ENCODE data around the gene FAM234B. TPM values are rescaled to one million over a fixed set of nuclear protein-coding genes. Genes with fewer than 3 reads are reported as not detected.

The FAM234B gene
- total RNA-seq, 1 experiment from 2014 or later = 25.9 TPM

DNA sequence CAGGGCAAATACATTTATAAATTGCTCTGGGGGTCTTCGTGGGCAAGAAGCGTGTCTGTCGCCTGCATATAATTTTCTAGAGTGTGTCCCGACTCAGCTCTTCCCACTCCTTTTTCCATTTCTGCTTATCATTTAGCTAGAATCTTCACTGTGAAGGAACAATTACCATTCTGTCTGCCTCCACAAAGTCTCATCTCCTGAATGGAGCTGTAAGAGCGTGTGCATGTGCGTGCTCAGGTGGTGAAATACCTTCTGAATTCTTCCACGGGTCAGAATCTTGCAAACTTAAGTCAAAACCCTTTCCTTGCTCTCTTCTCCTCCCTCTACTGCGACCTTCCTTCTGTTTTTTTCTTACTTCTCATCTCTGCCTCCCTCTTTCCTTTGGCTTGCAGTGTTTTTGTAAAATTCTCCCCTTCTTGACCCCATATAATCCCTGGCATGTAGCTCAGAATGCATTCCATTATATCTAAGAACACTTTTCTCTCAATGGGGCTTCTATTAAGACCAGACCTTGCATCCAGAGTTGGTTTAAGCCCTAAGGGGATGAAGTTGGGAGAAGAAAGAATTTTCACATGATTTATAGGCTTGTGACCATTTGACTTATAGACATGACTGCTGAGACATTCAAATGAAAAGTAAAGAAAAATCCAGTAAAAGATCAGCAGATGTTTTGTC lies 84.2 kb downstream of the FAM234B start:
- Mint-ChIP-seq H3K27ac (no peak overlapping the region), H3K4me3 (no peak overlapping the region), H3K27me3 (ENCODE audit: low read depth) (no peaks in the 10 kb centered on the region), H3K36me3 (no peaks in the 10 kb centered on the region), H3K9me3 (no peaks in the 10 kb centered on the region), H3K4me1 (peaks cover 11% of the 10 kb centered on the region)
- no peak for ATAC-seq
- ChIA-PET CTCF (interaction anchor here (0.8 to 1.0 kb wide), 2 partner anchors 29 to 80 kb away, joined by 3 read pairs; no protein-coding TSS in a partner anchor), POLR2A (no interaction called here)
- TF ChIP-seq ELF4 (CRISPR knock-in tag; IDR thresholded peaks at IDR 0.05; ENCODE audit: low read depth) (no peak), ATF2 (CRISPR knock-in tag; IDR thresholded peaks at IDR 0.05; ENCODE audit: borderline replicate concordance, low read depth) (no peak), SMAD4 (CRISPR knock-in tag; IDR thresholded peaks at IDR 0.05) (no peak)
- TF ChIP-seq, protein P1, sequence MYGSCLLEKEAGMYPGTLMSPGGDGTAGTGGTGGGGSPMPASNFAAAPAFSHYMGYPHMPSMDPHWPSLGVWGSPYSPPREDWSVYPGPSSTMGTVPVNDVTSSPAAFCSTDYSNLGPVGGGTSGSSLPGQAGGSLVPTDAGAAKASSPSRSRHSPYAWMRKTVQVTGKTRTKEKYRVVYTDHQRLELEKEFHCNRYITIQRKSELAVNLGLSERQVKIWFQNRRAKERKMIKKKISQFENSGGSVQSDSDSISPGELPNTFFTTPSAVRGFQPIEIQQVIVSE (CRISPR knock-in tag; IDR thresholded peaks at IDR 0.05; ENCODE audit: borderline replicate concordance) = no peak
- TF ChIP-seq, protein P2, sequence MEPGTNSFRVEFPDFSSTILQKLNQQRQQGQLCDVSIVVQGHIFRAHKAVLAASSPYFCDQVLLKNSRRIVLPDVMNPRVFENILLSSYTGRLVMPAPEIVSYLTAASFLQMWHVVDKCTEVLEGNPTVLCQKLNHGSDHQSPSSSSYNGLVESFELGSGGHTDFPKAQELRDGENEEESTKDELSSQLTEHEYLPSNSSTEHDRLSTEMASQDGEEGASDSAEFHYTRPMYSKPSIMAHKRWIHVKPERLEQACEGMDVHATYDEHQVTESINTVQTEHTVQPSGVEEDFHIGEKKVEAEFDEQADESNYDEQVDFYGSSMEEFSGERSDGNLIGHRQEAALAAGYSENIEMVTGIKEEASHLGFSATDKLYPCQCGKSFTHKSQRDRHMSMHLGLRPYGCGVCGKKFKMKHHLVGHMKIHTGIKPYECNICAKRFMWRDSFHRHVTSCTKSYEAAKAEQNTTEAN (CRISPR knock-in tag; IDR thresholded peaks at IDR 0.05) = no peak
- TF ChIP-seq, protein P3, sequence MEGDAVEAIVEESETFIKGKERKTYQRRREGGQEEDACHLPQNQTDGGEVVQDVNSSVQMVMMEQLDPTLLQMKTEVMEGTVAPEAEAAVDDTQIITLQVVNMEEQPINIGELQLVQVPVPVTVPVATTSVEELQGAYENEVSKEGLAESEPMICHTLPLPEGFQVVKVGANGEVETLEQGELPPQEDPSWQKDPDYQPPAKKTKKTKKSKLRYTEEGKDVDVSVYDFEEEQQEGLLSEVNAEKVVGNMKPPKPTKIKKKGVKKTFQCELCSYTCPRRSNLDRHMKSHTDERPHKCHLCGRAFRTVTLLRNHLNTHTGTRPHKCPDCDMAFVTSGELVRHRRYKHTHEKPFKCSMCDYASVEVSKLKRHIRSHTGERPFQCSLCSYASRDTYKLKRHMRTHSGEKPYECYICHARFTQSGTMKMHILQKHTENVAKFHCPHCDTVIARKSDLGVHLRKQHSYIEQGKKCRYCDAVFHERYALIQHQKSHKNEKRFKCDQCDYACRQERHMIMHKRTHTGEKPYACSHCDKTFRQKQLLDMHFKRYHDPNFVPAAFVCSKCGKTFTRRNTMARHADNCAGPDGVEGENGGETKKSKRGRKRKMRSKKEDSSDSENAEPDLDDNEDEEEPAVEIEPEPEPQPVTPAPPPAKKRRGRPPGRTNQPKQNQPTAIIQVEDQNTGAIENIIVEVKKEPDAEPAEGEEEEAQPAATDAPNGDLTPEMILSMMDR (IDR thresholded peaks at IDR 0.05) = no peak
- no peak for DNase-seq (ENCODE audit: low spot score)

DNA sequence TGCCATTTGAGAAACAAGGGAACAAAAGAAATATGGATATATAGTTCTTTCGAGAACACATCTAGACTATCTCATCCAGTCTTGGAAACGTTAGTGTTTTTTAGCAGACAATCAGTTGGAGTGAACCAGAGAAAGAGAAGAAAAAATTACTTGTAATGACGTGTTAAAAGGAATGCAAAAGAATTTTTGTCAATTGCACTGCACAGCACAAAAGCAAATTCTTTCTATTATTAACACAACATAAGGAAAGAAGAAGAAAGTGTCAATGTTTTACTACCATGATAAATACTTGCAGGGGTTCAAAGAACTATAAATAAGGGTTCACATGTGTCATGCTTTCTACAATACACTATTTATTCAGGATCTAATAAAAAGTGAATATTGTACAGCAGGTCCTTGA lies 86.8 kb downstream of the FAM234B start:
- Mint-ChIP-seq H3K4me3 (no peak overlapping the region), H3K27ac (no peak overlapping the region)
- CTCF ChIA-PET = no interaction called here
- TF ChIP-seq ATF2 (CRISPR knock-in tag; IDR thresholded peaks at IDR 0.05; ENCODE audit: borderline replicate concordance, low read depth) (no peak), NR1H2 (CRISPR knock-in tag; IDR thresholded peaks at IDR 0.05) (no peak), ZNF138 (CRISPR knock-in tag; conservative IDR thresholded peaks at IDR 0.05) (no peak), NFE2L1 (CRISPR knock-in tag; IDR thresholded peaks at IDR 0.05) (no peak), ZNF512 (CRISPR knock-in tag; IDR thresholded peaks at IDR 0.05; ENCODE audit: borderline replicate concordance) (no peak), ESRRA (CRISPR knock-in tag; IDR thresholded peaks at IDR 0.05; ENCODE audit: borderline replicate concordance) (no peak), ZNF281 (CRISPR knock-in tag; IDR thresholded peaks at IDR 0.05) (no peak), TEAD4 (CRISPR knock-in tag; IDR thresholded peaks at IDR 0.05) (no peak), SOX15 (CRISPR knock-in tag; IDR thresholded peaks at IDR 0.05) (no peak), NFATC4 (CRISPR knock-in tag; IDR thresholded peaks at IDR 0.05) (no peak)
- TF ChIP-seq, protein P4, sequence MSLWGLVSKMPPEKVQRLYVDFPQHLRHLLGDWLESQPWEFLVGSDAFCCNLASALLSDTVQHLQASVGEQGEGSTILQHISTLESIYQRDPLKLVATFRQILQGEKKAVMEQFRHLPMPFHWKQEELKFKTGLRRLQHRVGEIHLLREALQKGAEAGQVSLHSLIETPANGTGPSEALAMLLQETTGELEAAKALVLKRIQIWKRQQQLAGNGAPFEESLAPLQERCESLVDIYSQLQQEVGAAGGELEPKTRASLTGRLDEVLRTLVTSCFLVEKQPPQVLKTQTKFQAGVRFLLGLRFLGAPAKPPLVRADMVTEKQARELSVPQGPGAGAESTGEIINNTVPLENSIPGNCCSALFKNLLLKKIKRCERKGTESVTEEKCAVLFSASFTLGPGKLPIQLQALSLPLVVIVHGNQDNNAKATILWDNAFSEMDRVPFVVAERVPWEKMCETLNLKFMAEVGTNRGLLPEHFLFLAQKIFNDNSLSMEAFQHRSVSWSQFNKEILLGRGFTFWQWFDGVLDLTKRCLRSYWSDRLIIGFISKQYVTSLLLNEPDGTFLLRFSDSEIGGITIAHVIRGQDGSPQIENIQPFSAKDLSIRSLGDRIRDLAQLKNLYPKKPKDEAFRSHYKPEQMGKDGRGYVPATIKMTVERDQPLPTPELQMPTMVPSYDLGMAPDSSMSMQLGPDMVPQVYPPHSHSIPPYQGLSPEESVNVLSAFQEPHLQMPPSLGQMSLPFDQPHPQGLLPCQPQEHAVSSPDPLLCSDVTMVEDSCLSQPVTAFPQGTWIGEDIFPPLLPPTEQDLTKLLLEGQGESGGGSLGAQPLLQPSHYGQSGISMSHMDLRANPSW (CRISPR knock-in tag; conservative IDR thresholded peaks at IDR 0.05; ENCODE audit: low read depth) = no peak
- TF ChIP-seq, protein P3 (IDR thresholded peaks at IDR 0.05) = no peak

More for the DNA sequence above, 86.8 kb downstream of the FAM234B start:
- ATAC-seq = no peak
- Mint-ChIP-seq H3K9me3 (no peaks in the 10 kb centered on the region), H3K27me3 (ENCODE audit: low read depth) (no peaks in the 10 kb centered on the region), H3K4me1 (peaks cover 12% of the 10 kb centered on the region), H3K36me3 (no peaks in the 10 kb centered on the region)
- no peak for DNase-seq (ENCODE audit: low spot score)
- POLR2A ChIA-PET = no interaction called here

All from WTC11 (cell line).